Tibial artery (tissue), 4 donors: ENCODE results near the gene PI16.

ENCODE experiments used
- DNase-seq, 2 donors: peaks; one replicate each; pipeline ENCODE4 v3.0.0-alpha.2; 2019
- H3K27ac ChIP-seq, 2 donors: fragments of 200-600 bp; sonication (generic) in 1 of 2; 1 replicate in 1 of 2; 2 replicates in 1 of 2; pipeline ENCODE4 v1.5.1; 2018 to 2019; ENCODE audit warnings: mild to moderate bottlenecking in 1 of 2
- H3K27me3 ChIP-seq, 2 donors: fragments of 200-600 bp; sonication (generic) in 1 of 2; one replicate each; pipeline versions ENCODE4 v1.5.1 to v1.6.0; 2016 to 2019
- H3K36me3 ChIP-seq, 3 donors: fragments of 200-600 bp; sonication (generic) in 2 of 3; one replicate each; pipeline ENCODE4 v1.5.1; 2016 to 2019; ENCODE audit warnings: mild to moderate bottlenecking in 2 of 3
- H3K4me1 ChIP-seq, 4 donors: fragments of 200-600 bp; sonication (generic) in 2 of 4; 1 replicate in 3 of 4; 2 replicates in 1 of 4; pipeline ENCODE4 v1.5.1; 2016 to 2019
- H3K4me3 ChIP-seq, 2 donors: fragments of 200-600 bp; sonication (generic) in 1 of 2; 1 replicate in 1 of 2; 2 replicates in 1 of 2; pipeline ENCODE4 v1.5.1; 2018 to 2019; ENCODE audit warnings: mild to moderate bottlenecking in 2 of 2
- H3K9me3 ChIP-seq, 3 donors: fragments of 200-600 bp; sonication (generic) in 1 of 3; one replicate each; pipeline ENCODE4 v1.5.1; 2016 to 2019
- CTCF ChIP-seq, 2 experiments: fragments of 200-600 bp in 1 of 2; fragments of 450-650 bp in 1 of 2; IDR thresholded peaks; one replicate each; pipeline ENCODE4 v1.5.1; 2017 to 2019; ENCODE audit warnings: antibody characterized with exemption in 2 of 2, mild to moderate bottlenecking in 1 of 2, moderate library complexity in 1 of 2
- intact Hi-C: fragments of 100-400 bp; cut with DNase I; formaldehyde crosslinking; loops from one replicate; pipeline ENCODE4 v1.15.0; 2023; ENCODE audit warnings: low total_unique reads

The PI16 gene

DNA sequence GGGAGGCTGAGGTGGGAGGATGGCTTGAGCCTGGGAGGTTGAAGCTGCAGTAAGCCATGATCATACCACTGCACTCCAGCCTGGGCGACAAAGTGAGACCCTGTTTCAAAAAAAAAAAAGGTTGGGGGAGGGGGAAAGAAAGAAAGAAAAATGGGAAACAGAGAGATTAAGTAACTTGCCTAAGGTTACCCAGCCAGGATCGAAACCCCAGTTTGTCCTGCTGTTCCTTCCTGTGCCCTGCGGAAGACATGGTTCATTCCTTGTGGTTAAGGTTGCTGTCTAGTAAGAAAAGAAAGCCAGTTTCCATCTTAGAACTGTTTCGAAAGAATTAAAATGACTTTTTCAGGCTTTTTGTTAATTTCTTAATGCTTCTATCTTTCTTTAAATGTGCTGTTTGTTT lies 38.9 kb upstream of the PI16 start:
- TF ChIP-seq CTCF (IDR thresholded peaks at IDR 0.05) = no peak
- H3K27ac ChIP-seq = no peak overlapping the region
- intact Hi-C loops = no loop called here

DNA sequence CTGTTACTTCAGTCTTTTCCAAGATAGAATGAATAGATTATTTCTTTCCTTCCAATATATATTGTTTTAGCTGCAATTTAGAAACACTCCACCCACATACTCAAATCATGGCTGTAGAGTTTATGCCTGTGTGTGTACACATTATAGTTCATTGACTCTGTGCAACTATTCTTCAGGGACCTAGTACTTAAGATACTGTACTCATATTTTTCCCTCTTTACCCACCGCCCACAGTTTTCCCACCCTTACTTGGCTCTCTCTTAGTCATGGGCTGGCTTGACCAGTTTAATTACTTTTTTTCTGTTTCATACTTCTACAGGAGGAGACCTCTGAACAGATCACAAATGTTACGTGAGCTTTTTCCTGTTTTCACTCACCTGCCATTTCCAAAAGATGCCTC lies 38.4 kb upstream of the PI16 start:
- Histone ChIP-seq H3K4me3 (no peak overlapping the region), H3K9me3 (no peaks in the 10 kb centered on the region), H3K4me1 (peaks cover 3 to 35% (median 21%) of the 10 kb centered on the region in 4 donors), H3K27me3 (no peaks in the 10 kb centered on the region), H3K36me3 (peaks cover 36 to 89% (median 54%) of the 10 kb centered on the region in 3 donors), H3K27ac (peak overlapping the region; percentile 68 to 81)
- no peak for TF ChIP-seq CTCF (IDR thresholded peaks at IDR 0.05)
- intact Hi-C loops = no loop called here
- no peak for DNase-seq

More for the DNA sequence above, 38.9 kb upstream of the PI16 start:
- no peak overlapping the region for H3K4me3 ChIP-seq
- H3K27me3 ChIP-seq = no peaks in the 10 kb centered on the region
- H3K36me3 ChIP-seq = peaks cover 36 to 89% (median 54%) of the 10 kb centered on the region in 3 donors
- DNase-seq = no peak
- no peaks in the 10 kb centered on the region for H3K9me3 ChIP-seq
- H3K4me1 ChIP-seq = peaks cover 3 to 35% (median 21%) of the 10 kb centered on the region in 4 donors

GRCh38 chr6:36917541-36918193 lies 36.9 kb upstream of the PI16 start:
- Histone ChIP-seq H3K4me3 (no peak overlapping the region), H3K36me3 (peaks cover 29 to 90% (median 50%) of the 10 kb centered on the region in 3 donors), H3K9me3 (no peaks in the 10 kb centered on the region), H3K27me3 (no peaks in the 10 kb centered on the region), H3K4me1 (peaks cover 3 to 35% (median 21%) of the 10 kb centered on the region in 4 donors), H3K27ac (peak overlapping the region; percentile 68 to 81)
- TF ChIP-seq CTCF (IDR thresholded peaks at IDR 0.05) = no peak
- peak; percentile 76 to 78 for DNase-seq
- intact Hi-C loops = no loop called here

DNA sequence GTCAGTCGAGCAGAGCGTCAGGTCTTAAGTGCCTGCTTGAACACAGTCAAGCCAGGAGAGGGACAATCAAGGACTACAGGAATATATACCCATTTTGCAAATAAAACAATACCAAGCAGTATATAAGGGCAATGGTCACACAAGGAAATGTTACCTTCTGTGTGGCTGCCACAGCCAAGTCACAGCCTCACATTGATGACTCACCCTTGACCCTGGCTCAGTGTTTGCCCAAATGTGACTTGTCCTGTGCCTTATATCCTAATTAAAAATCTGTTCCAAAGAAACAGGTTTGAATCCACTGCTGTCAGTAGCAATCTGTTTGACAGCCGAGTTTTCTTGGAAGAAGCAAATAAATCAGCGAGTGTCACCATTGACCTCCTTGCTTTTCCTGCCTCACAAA lies 34.5 kb upstream of the PI16 start:
- peaks cover 3 to 35% (median 21%) of the 10 kb centered on the region in 4 donors for H3K4me1 ChIP-seq
- intact Hi-C loops = no loop called here
- no peak overlapping the region for H3K27ac ChIP-seq
- H3K36me3 ChIP-seq = peaks cover 19 to 92% (median 51%) of the 10 kb centered on the region in 3 donors
- H3K27me3 ChIP-seq = no peaks in the 10 kb centered on the region
- H3K4me3 ChIP-seq = no peak overlapping the region
- no peak for DNase-seq
- no peak for TF ChIP-seq CTCF (IDR thresholded peaks at IDR 0.05)
- no peaks in the 10 kb centered on the region for H3K9me3 ChIP-seq

- peaks cover 3 to 35% (median 21%) of the 10 kb centered on the region in 4 donors for H3K4me1 ChIP-seq
These were observed 34.0 kb upstream of the PI16 start for GRCh38 chr6:36920546-36920945.

More at GRCh38 chr6:36920546-36920945, 34.0 kb upstream of the PI16 start:
- intact Hi-C loops = no loop called here
- peaks cover 16 to 92% (median 51%) of the 10 kb centered on the region in 3 donors for H3K36me3 ChIP-seq
- H3K4me3 ChIP-seq = no peak overlapping the region
- no peaks in the 10 kb centered on the region for H3K27me3 ChIP-seq
- no peak for TF ChIP-seq CTCF (IDR thresholded peaks at IDR 0.05)
- H3K9me3 ChIP-seq = no peaks in the 10 kb centered on the region
- DNase-seq = no peak
- no peak overlapping the region for H3K27ac ChIP-seq
